C4-2B (cell line): ENCODE results near the gene SOD2.

ENCODE experiments used
- ZFX ChIP-seq: fragments of 450-650 bp; IDR thresholded peaks from 2 replicates; pipeline ENCODE4 v1.6.1; 2017
- TF ChIP-seq, protein P1 (sequence below): fragments of 450-650 bp; conservative IDR thresholded peaks from 2 replicates; pipeline ENCODE4 v1.5.1; 2017; ENCODE audit warnings: mild to moderate bottlenecking

- TF ChIP-seq, protein P1, sequence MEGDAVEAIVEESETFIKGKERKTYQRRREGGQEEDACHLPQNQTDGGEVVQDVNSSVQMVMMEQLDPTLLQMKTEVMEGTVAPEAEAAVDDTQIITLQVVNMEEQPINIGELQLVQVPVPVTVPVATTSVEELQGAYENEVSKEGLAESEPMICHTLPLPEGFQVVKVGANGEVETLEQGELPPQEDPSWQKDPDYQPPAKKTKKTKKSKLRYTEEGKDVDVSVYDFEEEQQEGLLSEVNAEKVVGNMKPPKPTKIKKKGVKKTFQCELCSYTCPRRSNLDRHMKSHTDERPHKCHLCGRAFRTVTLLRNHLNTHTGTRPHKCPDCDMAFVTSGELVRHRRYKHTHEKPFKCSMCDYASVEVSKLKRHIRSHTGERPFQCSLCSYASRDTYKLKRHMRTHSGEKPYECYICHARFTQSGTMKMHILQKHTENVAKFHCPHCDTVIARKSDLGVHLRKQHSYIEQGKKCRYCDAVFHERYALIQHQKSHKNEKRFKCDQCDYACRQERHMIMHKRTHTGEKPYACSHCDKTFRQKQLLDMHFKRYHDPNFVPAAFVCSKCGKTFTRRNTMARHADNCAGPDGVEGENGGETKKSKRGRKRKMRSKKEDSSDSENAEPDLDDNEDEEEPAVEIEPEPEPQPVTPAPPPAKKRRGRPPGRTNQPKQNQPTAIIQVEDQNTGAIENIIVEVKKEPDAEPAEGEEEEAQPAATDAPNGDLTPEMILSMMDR, result no peak
- no peak for TF ChIP-seq ZFX
These were observed 7.9 kb upstream of the SOD2 start for GRCh38 chr6:159700970-159701369.
